ENCODE results near the gene RPS6KA2.

DNA sequence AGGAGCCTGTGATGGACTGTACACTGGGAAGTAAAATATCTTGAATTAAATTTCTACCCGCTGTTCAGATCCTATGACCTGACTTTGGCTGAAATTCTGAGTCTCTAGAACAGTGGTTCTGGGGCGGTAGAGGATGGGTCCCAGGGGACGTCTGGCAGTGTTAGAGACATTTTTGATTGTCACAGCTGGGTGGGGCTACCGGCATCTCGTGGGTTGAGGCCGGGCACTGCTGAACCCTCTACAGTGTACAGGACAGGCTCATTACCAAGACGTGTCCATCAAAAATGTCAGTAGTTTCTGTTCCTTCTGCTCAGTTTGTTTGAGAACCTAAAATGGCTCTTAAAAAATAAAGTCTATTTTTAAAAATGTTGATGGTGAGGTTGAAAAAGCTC, 11.5 kb upstream of the RPS6KA2 start:
- no peak for TF ChIP-seq POLR2AphosphoS5 (IDR thresholded peaks at IDR 0.05; ENCODE audit: insufficient read depth, low read depth, low read length)
- no peak for TF ChIP-seq MYC (IDR thresholded peaks at IDR 0.05; ENCODE audit: low read depth, low read length)
- TF ChIP-seq, protein P1, sequence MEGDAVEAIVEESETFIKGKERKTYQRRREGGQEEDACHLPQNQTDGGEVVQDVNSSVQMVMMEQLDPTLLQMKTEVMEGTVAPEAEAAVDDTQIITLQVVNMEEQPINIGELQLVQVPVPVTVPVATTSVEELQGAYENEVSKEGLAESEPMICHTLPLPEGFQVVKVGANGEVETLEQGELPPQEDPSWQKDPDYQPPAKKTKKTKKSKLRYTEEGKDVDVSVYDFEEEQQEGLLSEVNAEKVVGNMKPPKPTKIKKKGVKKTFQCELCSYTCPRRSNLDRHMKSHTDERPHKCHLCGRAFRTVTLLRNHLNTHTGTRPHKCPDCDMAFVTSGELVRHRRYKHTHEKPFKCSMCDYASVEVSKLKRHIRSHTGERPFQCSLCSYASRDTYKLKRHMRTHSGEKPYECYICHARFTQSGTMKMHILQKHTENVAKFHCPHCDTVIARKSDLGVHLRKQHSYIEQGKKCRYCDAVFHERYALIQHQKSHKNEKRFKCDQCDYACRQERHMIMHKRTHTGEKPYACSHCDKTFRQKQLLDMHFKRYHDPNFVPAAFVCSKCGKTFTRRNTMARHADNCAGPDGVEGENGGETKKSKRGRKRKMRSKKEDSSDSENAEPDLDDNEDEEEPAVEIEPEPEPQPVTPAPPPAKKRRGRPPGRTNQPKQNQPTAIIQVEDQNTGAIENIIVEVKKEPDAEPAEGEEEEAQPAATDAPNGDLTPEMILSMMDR (IDR thresholded peaks at IDR 0.05; ENCODE audit: extremely low read depth in 1 of 2, insufficient read depth in 1 of 2, low read depth in 1 of 2, low read length in 2 of 2), result no peak
- no peak for TF ChIP-seq POLR2A (IDR thresholded peaks at IDR 0.05; ENCODE audit: low read depth, low read length)
- TF ChIP-seq GATA2 (IDR thresholded peaks at IDR 0.05; ENCODE audit: insufficient read depth, insufficient read length, low read depth, low read length), result no peak

Data from endothelial cell of umbilical vein (primary cell).